Activated CD8-positive, alpha-beta memory T cell treated with anti-CD3 and anti-CD28 coated beads, Interleukin-2, amount 50 U/mL, for 1 hour (primary cell): ENCODE data around the gene SLC8A1.

ENCODE experiments used
- DNase-seq: peaks from one replicate; pipeline ENCODE4 v3.0.0-alpha.2; 2020; ENCODE audit errors: extremely low read depth

SLC8A1 gene

GRCh38 chr2:40230707-40231432 is 221.0 kb downstream of the SLC8A1 start:
- no peak for DNase-seq

- DNase-seq: no peak
These were observed 221.7 kb downstream of the SLC8A1 start for GRCh38 chr2:40230186-40230585.

GRCh38 chr2:40228310-40228709 is 223.6 kb downstream of the SLC8A1 start:
- DNase-seq: no peak

DNA sequence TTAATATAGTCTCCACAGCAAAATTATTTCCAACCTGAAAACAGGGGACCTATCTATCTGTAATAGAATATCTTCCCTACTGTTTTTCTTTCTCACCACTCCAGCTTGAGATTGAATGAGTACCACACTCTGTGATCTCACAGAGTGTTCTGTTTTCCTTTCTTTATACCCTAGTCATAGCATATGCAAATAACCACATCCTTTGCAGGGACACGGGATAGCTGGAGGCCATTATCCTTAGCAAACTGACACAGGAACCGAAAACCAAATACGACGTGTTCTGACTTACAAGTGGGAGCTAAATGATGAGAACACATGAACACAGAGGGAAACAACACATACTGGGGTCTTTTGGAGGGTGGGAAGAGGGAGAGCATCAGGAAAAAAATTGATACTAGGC is 224.7 kb downstream of the SLC8A1 start:
- no peak for DNase-seq

DNA sequence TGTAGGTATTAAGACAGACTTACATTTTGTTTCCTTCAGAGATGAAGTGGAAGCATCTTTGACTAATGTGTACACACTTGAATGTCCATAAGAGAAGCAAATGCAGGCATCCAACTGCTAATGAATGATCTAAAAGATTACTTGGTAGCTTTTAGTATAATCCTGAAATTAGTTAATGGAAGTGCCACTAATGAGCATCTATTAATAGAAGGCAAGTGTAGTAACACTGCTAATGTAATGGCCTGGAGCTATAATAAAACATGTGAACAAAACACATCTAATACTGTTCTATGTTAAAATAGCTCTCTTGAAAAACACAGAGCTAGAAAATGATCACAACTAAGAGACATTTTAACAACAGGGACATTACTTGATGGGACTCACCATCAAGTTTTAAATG is 225.3 kb downstream of the SLC8A1 start:
- no peak for DNase-seq

- DNase-seq: no peak
These were observed 226.2 kb downstream of the SLC8A1 start for GRCh38 chr2:40225670-40226210.

GRCh38 chr2:40224318-40224717 is 227.6 kb downstream of the SLC8A1 start:
- no peak for DNase-seq

GRCh38 chr2:40220177-40220925 is 231.5 kb downstream of the SLC8A1 start:
- DNase-seq: no peak

DNA sequence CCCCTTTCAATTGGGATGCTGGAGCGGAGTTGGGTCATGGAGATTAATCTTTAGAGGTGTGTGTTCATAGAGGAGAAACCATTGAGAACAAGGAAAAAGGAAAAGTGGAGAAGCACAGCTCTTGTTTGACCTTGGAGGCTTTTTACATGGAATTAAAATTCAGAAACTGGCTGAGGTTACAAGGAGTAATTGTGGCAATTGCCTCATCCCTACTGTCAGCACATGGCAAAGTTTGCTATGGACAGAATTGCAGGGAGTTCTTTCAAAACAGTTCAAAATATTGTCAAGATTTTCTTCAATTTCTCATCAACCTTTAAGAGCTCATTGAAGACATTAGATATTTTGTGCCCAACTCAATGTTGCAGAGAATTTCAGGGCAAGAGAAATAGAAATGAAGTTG is 232.7 kb downstream of the SLC8A1 start:
- no peak for DNase-seq

DNA sequence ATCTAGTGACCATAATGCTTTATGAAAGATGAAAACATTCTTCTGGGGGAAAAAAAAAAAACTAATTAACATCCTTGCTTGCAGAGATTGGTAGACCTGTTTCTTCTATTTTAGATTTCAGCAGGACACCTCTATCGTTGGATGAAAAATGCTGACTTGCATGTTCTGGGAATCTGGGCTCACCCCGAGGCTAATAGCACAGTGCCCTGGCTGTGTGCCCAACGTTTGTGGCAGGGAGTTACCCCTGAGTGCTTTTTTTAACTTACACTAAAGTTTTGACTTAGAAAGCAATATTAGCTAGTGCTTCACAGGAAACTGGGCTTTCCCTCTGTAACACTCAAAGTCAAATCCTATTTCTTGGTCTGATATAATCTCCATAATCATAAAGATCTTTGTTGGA is 233.2 kb downstream of the SLC8A1 start:
- no peak for DNase-seq

DNA sequence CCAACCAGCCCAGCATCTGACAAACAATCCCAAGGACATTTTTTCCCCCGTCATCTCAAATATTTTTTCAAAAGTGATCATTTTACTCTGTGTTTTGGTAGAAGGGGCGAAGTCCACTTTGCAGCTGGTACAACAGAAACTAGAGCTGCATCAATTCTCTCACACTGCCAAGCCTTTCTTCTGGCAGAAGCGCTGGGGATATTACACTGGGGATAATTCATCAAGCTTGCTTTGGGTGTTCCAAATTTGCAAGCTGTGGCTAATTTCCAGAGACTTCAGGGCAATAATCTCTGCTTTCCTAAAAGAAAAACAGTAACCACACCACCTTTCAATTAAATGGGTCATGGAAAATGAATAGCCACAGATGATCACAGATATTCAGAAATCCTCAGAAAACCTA is 238.3 kb downstream of the SLC8A1 start:
- no peak for DNase-seq

- no peak for DNase-seq
These were observed 238.8 kb downstream of the SLC8A1 start for GRCh38 chr2:40213071-40213470.

DNA sequence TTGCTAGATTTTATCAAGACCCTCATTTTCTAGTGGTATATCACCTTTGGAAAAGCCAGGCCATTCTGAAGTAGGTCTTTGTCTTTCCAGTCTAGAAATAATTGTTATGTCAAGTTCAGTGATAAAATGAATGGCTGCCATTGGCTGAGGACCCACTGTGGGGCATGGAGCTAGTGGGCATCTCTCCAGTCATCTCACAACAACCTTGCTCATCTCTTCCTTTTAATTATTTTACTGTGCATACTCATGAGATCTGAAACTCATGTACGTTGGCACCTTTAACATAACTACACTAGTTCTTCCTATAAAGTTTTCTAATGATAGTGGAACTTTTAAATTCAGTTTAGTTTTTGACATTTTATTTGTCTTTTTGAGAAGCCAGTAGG is 240.9 kb downstream of the SLC8A1 start:
- no peak for DNase-seq

- no peak for DNase-seq
These were observed 241.4 kb downstream of the SLC8A1 start for GRCh38 chr2:40210344-40210967.

- DNase-seq: no peak
These were observed 242.1 kb downstream of the SLC8A1 start for GRCh38 chr2:40209761-40210160.

DNA sequence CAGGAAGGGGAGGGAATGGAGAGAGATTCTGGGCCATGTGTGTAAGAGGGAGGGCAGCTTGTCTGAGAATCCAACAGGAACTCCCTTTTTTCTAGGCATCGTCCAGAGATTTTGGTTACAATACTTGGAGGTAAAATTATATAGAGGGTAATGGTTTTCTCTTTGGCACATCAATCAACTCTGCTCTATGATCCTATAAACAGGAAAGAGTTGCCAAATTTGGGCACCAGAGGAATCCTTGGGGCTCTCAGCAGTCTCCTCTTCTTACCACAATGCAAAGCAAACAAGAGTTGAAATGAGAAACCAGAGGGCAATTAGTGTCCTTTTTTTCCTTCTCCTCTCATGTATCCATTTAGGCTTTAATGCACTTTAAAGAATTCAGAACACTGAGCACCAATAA is 243.4 kb downstream of the SLC8A1 start:
- no peak for DNase-seq

DNA sequence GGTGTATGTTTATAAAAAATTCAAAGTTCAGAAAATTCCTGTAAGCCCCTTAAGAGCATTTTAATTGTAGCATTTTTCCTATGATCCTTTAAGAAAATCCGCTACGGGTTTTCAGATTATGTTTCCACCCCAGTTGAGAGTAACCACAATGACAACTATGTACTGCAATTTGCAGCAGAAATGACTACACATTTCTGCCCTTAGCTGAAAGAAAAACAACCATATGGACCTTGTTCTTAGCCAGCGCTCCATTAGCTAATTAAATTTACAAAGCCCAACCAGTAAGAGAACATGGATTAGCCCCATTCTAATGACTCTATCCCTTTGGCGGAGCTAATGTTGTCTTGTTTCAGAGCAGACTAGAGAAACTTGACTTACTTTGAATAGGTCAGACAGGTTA is 247.6 kb downstream of the SLC8A1 start:
- no peak for DNase-seq

DNA sequence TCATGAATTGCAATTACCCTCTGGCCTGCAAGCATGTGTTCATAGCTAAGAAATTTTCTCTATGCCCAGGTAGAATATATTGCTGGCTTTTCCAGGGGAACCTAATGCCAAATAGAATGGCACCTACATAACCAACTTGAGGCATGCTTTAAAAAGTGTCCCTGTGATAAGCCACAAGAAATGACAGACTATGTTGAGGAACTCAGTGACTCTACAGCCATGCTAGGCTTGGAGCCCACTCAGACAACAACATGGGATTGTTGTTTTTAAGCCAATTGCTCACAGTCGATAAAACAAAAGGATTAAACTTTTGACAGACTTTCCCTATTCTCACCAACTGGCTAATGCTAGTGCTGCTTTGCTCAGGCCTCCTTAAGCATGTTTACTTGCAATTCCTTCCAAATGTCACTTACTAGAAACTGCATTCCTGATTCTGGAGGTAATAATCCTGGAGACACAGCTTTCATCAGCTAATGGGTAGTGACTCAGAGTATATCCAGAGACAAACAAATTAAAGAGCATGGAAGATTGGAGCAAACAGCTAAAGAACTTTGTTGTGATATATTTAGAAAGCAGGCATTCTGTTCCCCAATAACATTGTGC is 249.0 kb downstream of the SLC8A1 start:
- no peak for DNase-seq

DNA sequence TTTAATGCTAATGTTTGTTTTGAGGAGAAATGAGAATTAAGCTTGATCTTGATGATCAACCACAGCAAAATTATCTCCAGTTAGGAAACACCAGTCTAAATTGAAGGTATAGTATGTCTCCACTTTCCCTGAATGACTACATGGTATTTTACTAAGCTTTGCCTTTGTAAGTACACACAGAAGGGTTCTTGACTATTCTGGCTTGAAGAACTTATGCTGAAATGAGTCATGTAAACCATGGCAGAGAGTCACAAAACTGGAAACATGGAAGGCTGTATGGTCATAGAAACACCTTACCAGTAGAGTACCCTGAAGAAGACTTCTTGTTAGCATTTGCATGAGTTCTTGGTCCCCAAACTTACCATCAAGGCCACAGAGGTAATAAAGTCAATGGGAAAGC is 250.5 kb downstream of the SLC8A1 start:
- DNase-seq: no peak

DNA sequence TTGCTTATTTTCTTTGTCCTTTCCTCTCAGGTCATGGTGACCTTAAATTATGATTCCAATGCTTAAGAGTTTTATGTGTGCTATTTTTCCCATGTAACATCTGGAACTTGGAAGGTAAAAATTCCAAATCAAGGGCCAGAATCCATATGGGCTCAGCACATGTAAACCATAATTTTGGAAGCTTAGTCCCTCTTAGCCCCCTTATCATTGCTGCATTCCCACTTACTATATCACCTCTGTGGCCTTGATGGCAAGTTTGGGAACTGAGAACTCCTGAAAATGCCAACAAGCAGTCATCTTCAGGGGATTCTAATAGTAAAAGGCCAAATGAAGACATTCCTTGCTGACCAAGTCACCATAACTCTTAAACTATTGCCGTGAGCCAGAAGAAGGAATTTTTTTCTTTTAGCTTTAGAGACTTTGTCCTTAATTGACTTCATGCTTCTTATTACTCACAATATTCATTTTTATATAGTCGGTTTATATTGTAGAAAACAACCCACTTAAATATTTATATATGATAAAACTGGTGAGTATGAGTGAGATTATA is 251.4 kb downstream of the SLC8A1 start:
- DNase-seq: no peak

DNA sequence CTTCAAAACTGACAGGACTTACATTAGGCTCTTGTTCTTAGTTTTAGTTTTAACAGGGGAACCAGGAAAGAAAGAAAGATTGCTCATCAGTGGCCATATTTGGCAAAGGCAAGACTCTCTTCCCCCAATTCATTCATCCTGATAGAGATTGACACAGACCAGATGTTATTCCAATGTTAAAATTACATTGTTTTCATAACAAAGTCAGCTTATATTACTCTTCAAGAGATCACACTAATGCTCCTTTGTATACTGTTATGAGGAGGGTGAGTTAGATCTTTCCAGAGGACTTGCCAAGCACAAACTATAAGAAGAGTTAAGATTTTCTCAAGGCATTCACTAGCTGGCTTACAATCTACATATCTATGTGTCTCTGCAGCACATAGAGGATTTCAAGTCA is 252.1 kb downstream of the SLC8A1 start:
- no peak for DNase-seq

DNA sequence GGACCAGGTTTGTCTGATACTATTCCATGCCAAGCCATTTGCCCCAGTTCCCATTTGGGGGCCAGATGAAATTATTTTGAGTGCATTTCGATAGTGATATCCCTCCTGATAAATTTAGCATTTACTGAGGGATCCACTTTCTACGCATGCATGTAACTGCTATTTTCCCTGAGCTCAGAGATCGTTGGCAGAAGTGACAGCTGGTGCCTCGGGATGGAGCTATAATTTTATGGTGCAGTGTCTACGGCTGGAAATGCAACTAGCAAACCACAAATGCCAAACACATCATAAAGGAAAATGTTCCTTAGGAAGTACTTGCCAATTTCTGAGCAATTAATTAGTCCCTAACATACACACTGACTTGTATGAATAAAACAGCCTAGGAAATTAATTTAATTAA is 254.8 kb downstream of the SLC8A1 start:
- DNase-seq: no peak
